ENCODE data around the gene HMG20B.

Gene HMG20B

GRCh38 chr19:3608079-3608641 lies 35.4 kb downstream of the HMG20B start:
- no peak for DNase-seq

GRCh38 chr19:3608750-3609322 lies 36.1 kb downstream of the HMG20B start:
- no peak for DNase-seq

DNA sequence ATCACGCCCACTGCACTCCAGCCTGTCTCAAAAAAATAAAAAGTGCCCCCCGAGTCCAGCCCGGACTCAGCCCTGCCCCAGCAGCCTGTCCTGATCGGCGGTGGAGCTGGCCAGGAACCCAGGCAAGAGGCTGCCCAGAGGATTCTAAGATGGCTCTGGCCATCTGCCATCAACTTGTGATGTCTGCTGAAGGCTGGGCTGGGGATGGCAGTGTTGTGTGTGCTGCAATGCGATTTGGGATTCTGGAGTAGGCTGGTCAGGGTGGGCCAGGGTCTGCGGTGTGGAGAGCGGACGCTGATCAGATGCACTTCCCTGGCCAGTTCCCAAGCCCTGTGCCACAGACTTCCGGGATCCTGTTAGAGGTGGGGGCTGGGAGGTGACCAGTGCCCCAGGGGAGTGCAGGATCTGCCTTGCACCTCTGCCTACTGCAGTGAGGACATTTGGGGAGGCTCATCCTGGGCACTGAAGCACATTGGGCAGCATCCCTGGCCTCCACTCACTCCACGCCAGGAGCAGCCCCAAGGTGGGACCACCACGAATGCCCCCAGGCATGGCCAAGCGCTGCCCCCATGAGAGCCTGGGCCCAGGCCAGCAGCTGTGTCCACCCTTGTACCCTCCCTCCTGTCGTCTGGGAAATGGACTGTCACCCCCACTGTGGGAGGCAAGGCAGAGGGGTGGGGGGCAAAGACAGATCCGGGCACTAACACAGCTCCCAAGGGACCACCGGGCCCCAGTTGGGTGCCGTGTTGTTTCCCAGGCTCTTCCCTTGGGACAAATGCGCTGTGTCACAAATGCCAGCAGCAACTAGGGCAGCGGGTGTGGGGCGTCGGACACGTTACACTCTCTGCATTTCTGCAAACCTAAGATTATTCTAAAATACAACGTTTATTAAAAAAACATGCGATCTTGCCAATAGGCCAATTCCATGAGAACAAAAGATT lies 37.3 kb downstream of the HMG20B start:
- no peak for DNase-seq

- no peak for DNase-seq
These were observed 38.3 kb downstream of the HMG20B start for GRCh38 chr19:3610745-3611717.

GRCh38 chr19:3611841-3612240 lies 39.1 kb downstream of the HMG20B start:
- DNase-seq = no peak

DNA sequence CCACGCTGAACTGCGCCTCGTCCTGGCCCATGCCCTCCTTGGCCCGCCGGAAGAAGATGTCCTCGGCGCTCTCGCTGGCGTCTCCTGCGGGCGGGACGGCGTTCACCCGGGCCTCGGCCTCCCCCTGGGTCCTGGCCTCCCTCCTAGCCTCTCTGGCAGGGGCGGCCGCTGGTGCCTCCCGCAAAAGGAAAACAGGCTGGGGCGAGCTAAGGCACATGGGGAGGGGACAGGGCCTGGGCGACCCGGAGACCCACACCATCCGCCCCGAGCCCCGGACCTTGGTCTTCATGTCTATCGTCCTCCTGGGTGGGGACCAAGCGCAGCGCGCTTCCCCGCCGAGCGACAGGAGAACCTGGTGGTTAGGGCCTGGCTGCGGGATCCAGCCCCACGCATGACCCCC lies 39.6 kb downstream of the HMG20B start:
- no peak for DNase-seq

DNA sequence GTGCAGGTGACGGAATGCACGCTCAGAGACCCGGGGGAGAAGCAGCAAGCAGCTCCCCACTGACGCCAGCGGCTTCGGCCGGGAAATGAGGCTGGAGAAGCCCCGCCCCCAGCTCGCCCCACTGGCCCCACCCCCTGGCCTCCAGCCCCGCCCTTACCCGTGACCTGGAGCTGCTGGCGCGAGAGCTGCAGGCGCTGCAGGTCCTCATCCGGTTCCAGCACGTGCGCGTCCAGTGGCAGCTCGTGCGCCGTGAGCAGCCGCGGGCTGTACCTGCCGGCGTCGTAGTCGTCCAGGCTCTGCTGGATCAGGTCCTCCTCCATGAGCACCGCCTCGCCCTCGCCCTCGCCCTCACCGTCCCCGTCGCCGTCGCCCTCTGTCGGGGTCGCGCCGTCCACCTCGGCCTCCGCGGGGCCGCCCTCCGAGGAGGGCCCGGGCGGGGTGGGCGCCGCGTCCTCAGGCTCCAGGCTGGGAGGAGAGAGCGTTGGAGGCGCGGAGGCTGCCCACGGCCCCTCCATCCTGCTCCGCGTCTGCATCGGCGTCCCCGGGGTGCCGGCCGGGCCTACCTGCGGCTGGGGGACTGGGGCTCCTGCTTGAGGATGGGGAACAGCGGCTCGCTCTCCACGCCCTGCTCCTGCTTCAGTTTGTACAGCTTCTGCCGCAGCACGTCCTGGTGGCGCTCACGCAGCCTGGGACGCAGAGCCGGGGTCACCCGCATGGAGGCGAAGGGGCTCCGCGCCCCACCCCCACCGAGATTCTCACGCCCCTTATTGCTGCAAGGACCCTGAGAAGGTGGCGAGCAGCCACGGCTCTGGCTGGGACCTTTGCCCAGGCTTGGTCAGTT lies 40.4 kb downstream of the HMG20B start:
- no peak for DNase-seq

- DNase-seq = no peak
These were observed 41.3 kb downstream of the HMG20B start for GRCh38 chr19:3613818-3614661.

GRCh38 chr19:3614858-3615505 lies 42.2 kb downstream of the HMG20B start:
- DNase-seq = no peak

- no peak for DNase-seq
These were observed 42.9 kb downstream of the HMG20B start for GRCh38 chr19:3615524-3616135.

DNA sequence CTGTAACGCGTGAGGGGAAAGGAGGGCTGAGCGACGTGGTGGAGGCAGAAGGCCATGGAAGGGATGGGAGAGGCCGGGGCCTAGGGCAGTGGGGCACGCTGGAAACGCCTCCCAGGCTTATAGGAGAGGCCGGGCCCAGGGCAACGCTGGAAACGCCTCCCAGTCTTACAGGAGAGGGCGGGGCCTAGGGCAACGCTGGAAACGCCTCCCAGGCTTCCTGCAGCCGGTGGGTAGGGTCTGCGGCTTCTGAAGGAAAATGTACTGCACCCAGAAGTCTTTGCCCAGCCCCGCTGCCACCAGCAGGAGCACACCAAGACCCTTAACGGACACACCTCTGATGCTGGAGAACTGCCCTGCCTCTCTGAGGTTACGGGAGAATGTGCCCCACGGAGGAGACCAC lies 44.7 kb downstream of the HMG20B start:
- DNase-seq = no peak

GRCh38 chr19:3618144-3618810 lies 45.5 kb downstream of the HMG20B start:
- DNase-seq = no peak

GRCh38 chr19:3618811-3619630 lies 46.3 kb downstream of the HMG20B start:
- DNase-seq = no peak

DNA sequence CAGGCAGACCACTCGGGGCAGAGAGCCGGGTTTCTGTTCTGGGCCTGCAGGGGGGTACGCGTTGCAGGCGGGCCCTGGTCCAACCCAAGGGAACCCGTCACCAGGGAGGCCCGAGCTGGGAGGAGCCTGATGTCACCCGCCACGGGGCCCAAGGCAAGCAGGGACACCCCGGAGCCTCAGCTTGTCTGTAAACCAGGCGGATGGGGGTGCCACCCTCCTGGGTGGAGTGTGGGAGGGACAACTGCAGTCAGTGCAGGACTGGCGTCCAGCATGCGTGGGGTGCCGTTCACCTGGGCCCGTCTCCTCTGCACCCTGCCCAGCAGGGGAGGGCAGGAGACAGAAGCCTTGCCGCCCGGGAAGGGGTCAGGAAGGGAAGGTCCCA lies 46.9 kb downstream of the HMG20B start:
- DNase-seq = no peak

DNA sequence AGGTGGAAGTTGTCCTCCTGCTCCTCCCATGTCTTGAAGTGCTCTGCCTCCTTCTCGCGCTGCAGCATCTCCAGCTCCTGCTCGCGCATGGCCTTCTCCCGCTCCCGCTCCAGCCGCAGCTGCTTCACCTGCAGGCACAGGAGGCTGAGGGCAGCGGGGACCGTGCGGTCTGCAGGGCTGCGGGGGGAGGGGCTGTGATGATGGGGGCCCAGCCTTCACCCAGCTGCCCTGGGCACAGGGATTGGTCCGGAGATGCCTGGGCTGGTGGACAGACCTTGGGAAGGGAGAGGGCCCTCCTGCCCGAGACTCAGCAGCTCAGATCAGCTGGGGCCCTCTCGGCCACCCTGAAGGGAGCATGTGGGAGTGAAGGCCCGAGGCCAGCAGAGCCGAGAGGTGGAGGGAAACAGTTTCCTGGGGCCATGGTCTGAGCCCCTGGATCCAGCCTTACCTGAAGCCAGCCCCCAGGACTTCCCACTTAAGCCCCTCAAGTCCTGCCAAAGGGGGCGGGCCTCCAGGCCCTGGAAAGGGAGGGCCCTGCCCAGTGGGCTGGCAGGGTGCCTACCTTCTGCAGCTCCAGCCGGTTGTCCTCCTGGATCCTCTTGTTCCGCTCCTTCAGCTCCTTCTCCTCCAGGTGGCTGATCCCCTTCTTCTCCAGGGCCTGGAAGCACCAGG lies 47.5 kb downstream of the HMG20B start:
- no peak for DNase-seq

DNA sequence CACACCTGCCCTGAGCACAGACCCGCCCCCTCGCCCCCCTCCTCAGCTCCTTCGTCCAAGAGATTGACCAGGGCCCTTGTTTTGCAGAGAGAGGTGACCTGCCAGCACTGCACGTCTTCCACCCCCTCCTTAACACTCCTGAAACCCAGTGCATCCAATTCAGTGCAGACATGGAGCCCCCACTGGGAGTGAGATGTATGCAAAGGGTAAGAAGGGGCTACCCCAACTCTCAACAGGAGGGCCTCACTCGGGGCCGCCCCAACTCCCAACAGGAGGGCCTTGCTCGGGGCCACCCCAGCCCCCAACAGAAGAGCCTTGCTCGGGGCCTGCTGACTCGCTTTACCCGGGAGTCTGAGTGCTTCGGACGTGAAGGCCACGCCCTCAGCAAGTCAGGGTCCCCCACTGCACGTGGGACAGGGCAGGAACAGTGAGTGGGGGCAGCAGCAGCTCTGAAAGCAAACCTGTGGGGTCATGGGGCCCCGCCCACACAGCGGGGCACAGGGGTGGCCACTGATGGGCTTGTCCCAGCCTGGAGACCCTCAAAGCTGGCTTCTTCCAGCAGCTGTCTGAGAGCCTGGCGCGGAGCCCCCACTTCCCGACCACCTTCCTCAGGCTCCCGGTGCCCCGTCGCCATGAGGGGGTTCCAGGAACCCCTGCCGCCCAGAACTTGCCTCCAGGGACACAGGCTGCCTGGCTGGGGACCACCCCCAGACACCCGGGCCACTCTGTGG lies 48.2 kb downstream of the HMG20B start:
- no peak for DNase-seq

DNA sequence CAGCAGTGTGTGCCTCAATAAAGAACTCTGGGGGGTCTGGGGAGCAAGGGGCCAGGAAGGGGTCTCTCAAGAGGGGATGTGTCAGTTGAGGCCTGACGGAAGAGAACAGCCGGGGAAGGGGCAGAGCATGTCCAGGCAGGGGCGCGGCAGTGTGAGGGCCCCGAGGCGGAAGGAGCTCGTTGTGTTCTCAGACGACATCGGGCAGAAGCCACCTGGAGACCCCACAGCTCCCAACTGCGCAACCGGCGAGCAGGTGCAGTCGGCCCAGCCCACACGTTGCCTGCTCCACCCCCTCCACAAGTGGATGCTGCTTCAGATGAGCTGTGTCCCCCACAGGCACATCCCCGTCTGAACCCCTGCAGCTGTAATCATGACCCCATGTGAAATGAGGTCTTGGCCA lies 48.9 kb downstream of the HMG20B start:
- no peak for DNase-seq

Measured in DMS 273 treated with DMSO at 0.1 percent for 48 hours (cell line).